ENCODE measurements around the gene ARFGAP3.

Gene ARFGAP3

GRCh38 chr22:42768385-42769035, 88.6 kb downstream of the ARFGAP3 start:
- Histone ChIP-seq H3K9me3 (ENCODE audit: severe bottlenecking) (no peaks in the 10 kb centered on the region), H3K27me3 (ENCODE audit: insufficient read depth, low read depth, severe bottlenecking) (no peaks in the 10 kb centered on the region), H3K4me3 (ENCODE audit: low read depth, low read length) (no peak overlapping the region), H3K27ac (no peak overlapping the region), H3K36me3 (no peaks in the 10 kb centered on the region)
- no peak for DNase-seq
- TF ChIP-seq, protein P1, sequence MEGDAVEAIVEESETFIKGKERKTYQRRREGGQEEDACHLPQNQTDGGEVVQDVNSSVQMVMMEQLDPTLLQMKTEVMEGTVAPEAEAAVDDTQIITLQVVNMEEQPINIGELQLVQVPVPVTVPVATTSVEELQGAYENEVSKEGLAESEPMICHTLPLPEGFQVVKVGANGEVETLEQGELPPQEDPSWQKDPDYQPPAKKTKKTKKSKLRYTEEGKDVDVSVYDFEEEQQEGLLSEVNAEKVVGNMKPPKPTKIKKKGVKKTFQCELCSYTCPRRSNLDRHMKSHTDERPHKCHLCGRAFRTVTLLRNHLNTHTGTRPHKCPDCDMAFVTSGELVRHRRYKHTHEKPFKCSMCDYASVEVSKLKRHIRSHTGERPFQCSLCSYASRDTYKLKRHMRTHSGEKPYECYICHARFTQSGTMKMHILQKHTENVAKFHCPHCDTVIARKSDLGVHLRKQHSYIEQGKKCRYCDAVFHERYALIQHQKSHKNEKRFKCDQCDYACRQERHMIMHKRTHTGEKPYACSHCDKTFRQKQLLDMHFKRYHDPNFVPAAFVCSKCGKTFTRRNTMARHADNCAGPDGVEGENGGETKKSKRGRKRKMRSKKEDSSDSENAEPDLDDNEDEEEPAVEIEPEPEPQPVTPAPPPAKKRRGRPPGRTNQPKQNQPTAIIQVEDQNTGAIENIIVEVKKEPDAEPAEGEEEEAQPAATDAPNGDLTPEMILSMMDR (IDR thresholded peaks at IDR 0.05; ENCODE audit: low read depth, low read length): no peak

- TF ChIP-seq, protein P1 (IDR thresholded peaks at IDR 0.05; ENCODE audit: low read depth, low read length): no peak
- DNase-seq: no peak
- no peaks in the 10 kb centered on the region for H3K9me3 ChIP-seq (ENCODE audit: severe bottlenecking)
- H3K27ac ChIP-seq: no peak overlapping the region
- H3K4me3 ChIP-seq (ENCODE audit: low read depth, low read length): no peak overlapping the region
- H3K27me3 ChIP-seq (ENCODE audit: insufficient read depth, low read depth, severe bottlenecking): no peaks in the 10 kb centered on the region
- H3K36me3 ChIP-seq: no peaks in the 10 kb centered on the region
Observed at GRCh38 chr22:42766860-42767259, 90.2 kb downstream of the ARFGAP3 start.

- H3K36me3 ChIP-seq: no peaks in the 10 kb centered on the region
- H3K27me3 ChIP-seq (ENCODE audit: insufficient read depth, low read depth, severe bottlenecking): no peaks in the 10 kb centered on the region
- H3K27ac ChIP-seq: no peak overlapping the region
- H3K9me3 ChIP-seq (ENCODE audit: severe bottlenecking): no peaks in the 10 kb centered on the region
- TF ChIP-seq, protein P1 (IDR thresholded peaks at IDR 0.05; ENCODE audit: low read depth, low read length): no peak
- DNase-seq: no peak
- no peak overlapping the region for H3K4me3 ChIP-seq (ENCODE audit: low read depth, low read length)
Observed at GRCh38 chr22:42764895-42765363, 92.1 kb downstream of the ARFGAP3 start.

- no peak overlapping the region for H3K27ac ChIP-seq
- no peaks in the 10 kb centered on the region for H3K27me3 ChIP-seq (ENCODE audit: insufficient read depth, low read depth, severe bottlenecking)
- no peak for DNase-seq
- TF ChIP-seq, protein P1 (IDR thresholded peaks at IDR 0.05; ENCODE audit: low read depth, low read length): no peak
- H3K4me3 ChIP-seq (ENCODE audit: low read depth, low read length): no peak overlapping the region
- no peaks in the 10 kb centered on the region for H3K36me3 ChIP-seq
- H3K9me3 ChIP-seq (ENCODE audit: severe bottlenecking): no peaks in the 10 kb centered on the region
Observed at GRCh38 chr22:42763965-42764480, 93.0 kb downstream of the ARFGAP3 start.

- Histone ChIP-seq H3K9me3 (ENCODE audit: severe bottlenecking) (no peaks in the 10 kb centered on the region), H3K27me3 (ENCODE audit: insufficient read depth, low read depth, severe bottlenecking) (no peaks in the 10 kb centered on the region), H3K4me3 (ENCODE audit: low read depth, low read length) (no peak overlapping the region), H3K27ac (no peak overlapping the region), H3K36me3 (no peaks in the 10 kb centered on the region)
- TF ChIP-seq, protein P1 (IDR thresholded peaks at IDR 0.05; ENCODE audit: low read depth, low read length): no peak
- DNase-seq: no peak
Observed at GRCh38 chr22:42760806-42761565, 96.1 kb downstream of the ARFGAP3 start.

All from WERI-Rb-1 (cell line).